Measurements from ENCODE around the gene KCND1.

- TF ChIP-seq CTCF (conservative IDR thresholded peaks at IDR 0.05; ENCODE audit: low read depth in 2 of 2) (peak; percentile 63 to 72), ETS1 (IDR thresholded peaks at IDR 0.05) (no peak), EZH2phosphoT487 (IDR thresholded peaks at IDR 0.05; ENCODE audit: unreplicated experiment) (no peak)
These were observed 54.3 kb downstream of the KCND1 start for GRCh38 chrX:48917139-48918001.
